Fibroblast of lung (primary cell): Measurements from ENCODE around the gene LMF2. TPM values are rescaled to one million over a fixed set of nuclear protein-coding genes. Genes with fewer than 3 reads are reported as not detected.

ENCODE experiments used
- DNase-seq, 2 donors: peaks; one replicate each; pipeline versions ENCODE4 v3.0.0 to v3.0.0-alpha.2; 2010; ENCODE audit warnings: low read depth in 2 of 2
- H2AFZ ChIP-seq: 2 replicates; pipeline ENCODE4 v1.5.1; 2012; ENCODE audit warnings: low read length, control low read depth, inconsistent platforms
- H3K27ac ChIP-seq: 2 replicates; pipeline ENCODE4 v1.5.1; 2011; ENCODE audit warnings: low read length, control low read depth; ENCODE audit not compliant: insufficient read depth
- H3K27me3 ChIP-seq: 2 replicates; pipeline ENCODE4 v1.5.1; 2011; ENCODE audit warnings: mild to moderate bottlenecking, low read length; ENCODE audit not compliant: control insufficient read depth, insufficient read depth
- H3K36me3 ChIP-seq: 2 replicates; pipeline ENCODE4 v1.5.1; 2011; ENCODE audit warnings: low read length; ENCODE audit not compliant: control insufficient read depth, insufficient read depth
- H3K4me1 ChIP-seq: 2 replicates; pipeline ENCODE4 v1.5.1; 2011; ENCODE audit warnings: low read length; ENCODE audit not compliant: control insufficient read depth, insufficient read depth; ENCODE audit errors: extremely low read depth
- H3K4me2 ChIP-seq: 2 replicates; pipeline ENCODE4 v1.5.1; 2011; ENCODE audit warnings: low read length, control low read depth; ENCODE audit not compliant: insufficient read depth; ENCODE audit errors: extremely low read depth
- H3K4me3 ChIP-seq, 4 experiments: fragments of 200-600 bp in 1 of 4; sonication (generic) in 1 of 4; replicated peaks in 1 of 4; 2 replicates each; pipeline ENCODE4 v1.5.1; 2011 to 2016; ENCODE audit warnings: low read length in 4 of 4, low read depth in 3 of 4, mild to moderate bottlenecking in 3 of 4, control low read depth in 2 of 4, inconsistent platforms in 1 of 4, mixed read lengths in 1 of 4; ENCODE audit not compliant: insufficient read depth in 1 of 4; ENCODE audit errors: control extremely low read depth in 1 of 4
- H3K79me2 ChIP-seq: 2 replicates; pipeline ENCODE4 v1.5.1; 2012; ENCODE audit warnings: mild to moderate bottlenecking, low read length, inconsistent platforms; ENCODE audit not compliant: control insufficient read depth, insufficient read depth
- H3K9ac ChIP-seq: 2 replicates; pipeline ENCODE4 v1.5.1; 2011; ENCODE audit warnings: mild to moderate bottlenecking, low read length, control low read depth; ENCODE audit not compliant: insufficient read depth
- H3K9me3 ChIP-seq: 2 replicates; pipeline ENCODE4 v1.5.1; 2012; ENCODE audit warnings: low read depth, low read length; ENCODE audit not compliant: control insufficient read depth, insufficient read depth
- H4K20me1 ChIP-seq: 2 replicates; pipeline ENCODE4 v1.5.1; 2011; ENCODE audit warnings: low read length; ENCODE audit not compliant: control insufficient read depth, insufficient read depth; ENCODE audit errors: extremely low read depth
- EZH2 ChIP-seq: IDR thresholded peaks from 2 replicates; pipeline ENCODE4 v1.5.1; 2012; ENCODE audit warnings: low read length, control low read depth, mild to moderate bottlenecking; ENCODE audit errors: missing control alignments
- polyA plus RNA-seq, 2 donors: library from polyadenylated mRNA; depleted of rRNA in 1 of 2; stranded (reverse) in 1 of 2; unstranded in 1 of 2; fragments of >200 nt; gene quantifications; 2 replicates each; pipeline ENCODE4 v1.2.1, GENCODE V29; 2011 to 2012; ENCODE audit warnings: missing spikeins in 1 of 2
- total RNA-seq: library from RNA; depleted of rRNA; stranded (reverse); fragments of >200 nt; gene quantifications from 2 replicates; pipeline ENCODE4 v1.2.1, GENCODE V29; 2014
- TF ChIP-seq, protein P1 (sequence below), 2 donors: IDR thresholded peaks in 1 of 2; conservative IDR thresholded peaks in 1 of 2; 1 replicate in 1 of 2; 2 replicates in 1 of 2; pipeline ENCODE4 v1.5.1; 2011 to 2012; ENCODE audit warnings: low read length in 2 of 2, control low read depth in 1 of 2, inconsistent platforms in 1 of 2, low read depth in 1 of 2, mild to moderate bottlenecking in 1 of 2

Gene LMF2
- total and polyA plus RNA-seq, 2 donors (not counting 1 experiment from before 2014, with no cell fraction given), result 25.8 to 37.8 TPM

DNA sequence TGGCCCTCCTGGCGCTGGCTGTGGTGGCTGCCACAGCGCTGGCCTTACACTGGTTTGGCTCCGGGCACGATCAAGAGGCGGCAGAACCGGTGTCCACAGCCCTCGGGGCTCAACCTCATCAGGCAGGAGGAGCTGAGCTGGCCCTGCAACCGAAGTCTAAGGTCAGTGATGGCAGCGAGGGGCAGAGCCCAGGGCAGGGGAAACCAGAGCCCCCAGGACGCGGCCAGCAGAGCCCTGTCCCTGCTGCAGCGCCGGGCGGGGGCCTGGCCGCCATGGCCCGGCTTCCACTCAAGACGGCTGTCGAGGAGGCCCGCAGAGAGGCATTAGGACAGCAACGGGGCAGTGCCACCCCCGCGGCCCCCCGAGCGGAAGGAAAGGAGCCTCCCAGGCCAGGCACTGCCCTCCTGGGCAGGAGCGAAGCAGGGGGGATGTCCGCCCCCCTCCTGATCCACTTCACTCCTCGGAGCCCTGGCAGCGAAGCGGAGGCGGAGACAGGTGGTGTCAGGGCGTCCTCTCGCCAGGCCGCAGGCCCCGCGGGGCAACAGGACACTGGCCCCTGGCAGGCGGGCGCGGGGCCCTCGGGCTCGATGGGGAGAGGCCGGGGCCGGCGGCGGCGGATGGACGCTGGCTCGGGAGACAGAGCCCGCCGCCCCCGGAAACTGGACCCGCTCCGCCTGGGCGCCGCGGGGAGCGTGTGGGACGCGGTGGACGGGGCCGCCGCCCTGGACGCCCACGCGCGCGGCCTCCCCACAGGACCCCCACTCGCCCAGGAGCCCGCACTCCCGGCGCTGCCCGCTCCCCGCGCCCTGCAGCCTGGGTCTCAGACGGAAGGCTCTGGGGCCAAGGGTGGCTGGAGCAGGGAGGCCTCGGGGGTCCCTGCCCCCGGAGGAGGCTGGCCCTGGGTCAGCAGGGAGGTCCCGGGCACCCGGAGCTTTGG lies 39.1 kb upstream of the LMF2 start:
- no peaks in the 10 kb centered on the region for H3K36me3 ChIP-seq
- no peaks in the 10 kb centered on the region for H4K20me1 ChIP-seq
- H3K79me2 ChIP-seq, result no peaks in the 10 kb centered on the region
- no peak for DNase-seq
- peaks cover 27% of the 10 kb centered on the region for H3K27me3 ChIP-seq
- no peak overlapping the region for H3K4me2 ChIP-seq
- no peaks in the 10 kb centered on the region for H3K9me3 ChIP-seq
- no peak overlapping the region for H2AFZ ChIP-seq
- no peak overlapping the region for H3K4me3 ChIP-seq
- peaks cover 2% of the 10 kb centered on the region for H3K4me1 ChIP-seq
- no peak overlapping the region for H3K27ac ChIP-seq
- H3K9ac ChIP-seq, result no peak overlapping the region
- peak; percentile 63 for TF ChIP-seq EZH2
- TF ChIP-seq, protein P1, sequence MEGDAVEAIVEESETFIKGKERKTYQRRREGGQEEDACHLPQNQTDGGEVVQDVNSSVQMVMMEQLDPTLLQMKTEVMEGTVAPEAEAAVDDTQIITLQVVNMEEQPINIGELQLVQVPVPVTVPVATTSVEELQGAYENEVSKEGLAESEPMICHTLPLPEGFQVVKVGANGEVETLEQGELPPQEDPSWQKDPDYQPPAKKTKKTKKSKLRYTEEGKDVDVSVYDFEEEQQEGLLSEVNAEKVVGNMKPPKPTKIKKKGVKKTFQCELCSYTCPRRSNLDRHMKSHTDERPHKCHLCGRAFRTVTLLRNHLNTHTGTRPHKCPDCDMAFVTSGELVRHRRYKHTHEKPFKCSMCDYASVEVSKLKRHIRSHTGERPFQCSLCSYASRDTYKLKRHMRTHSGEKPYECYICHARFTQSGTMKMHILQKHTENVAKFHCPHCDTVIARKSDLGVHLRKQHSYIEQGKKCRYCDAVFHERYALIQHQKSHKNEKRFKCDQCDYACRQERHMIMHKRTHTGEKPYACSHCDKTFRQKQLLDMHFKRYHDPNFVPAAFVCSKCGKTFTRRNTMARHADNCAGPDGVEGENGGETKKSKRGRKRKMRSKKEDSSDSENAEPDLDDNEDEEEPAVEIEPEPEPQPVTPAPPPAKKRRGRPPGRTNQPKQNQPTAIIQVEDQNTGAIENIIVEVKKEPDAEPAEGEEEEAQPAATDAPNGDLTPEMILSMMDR (conservative IDR thresholded peaks at IDR 0.05 in 1 of 2, IDR thresholded peaks at IDR 0.05 in 1 of 2; ENCODE audit: low read depth in 1 of 2, low read length in 2 of 2), result no peak

GRCh38 chr22:50545522-50546325 lies 38.2 kb upstream of the LMF2 start, which contains the start of gene KLHDC7B:
Gene KLHDC7B (plus strand): TSS chr22:50545899. CDS start chr22:50546244, 345 bp downstream.
- Histone ChIP-seq H3K4me3 (no peak within 1 kb of the TSS), H3K27ac (no peak within 1 kb of the TSS), H2AFZ (no peak within 1 kb of the TSS), H3K27me3 (peaks cover 25% of the 10 kb centered on the region), H3K4me2 (no peak within 1 kb of the TSS), H3K79me2 (no peaks in the 10 kb centered on the region), H3K36me3 (no peaks in the 10 kb centered on the region), H3K9me3 (no peaks in the 10 kb centered on the region), H4K20me1 (no peaks in the 10 kb centered on the region), H3K9ac (no peak within 1 kb of the TSS), H3K4me1 (peaks cover 3% of the 10 kb centered on the region)
- peak in 1 of 2 donors; percentile 67 for DNase-seq
- no peak for TF ChIP-seq EZH2
- TF ChIP-seq, protein P1 (conservative IDR thresholded peaks at IDR 0.05 in 1 of 2, IDR thresholded peaks at IDR 0.05 in 1 of 2; ENCODE audit: low read depth in 1 of 2, low read length in 2 of 2), result peak; percentile 16 to 31

- Histone ChIP-seq H3K9ac (no peak overlapping the region), H3K4me3 (no peak overlapping the region), H3K4me1 (peaks cover 3% of the 10 kb centered on the region), H3K4me2 (no peak overlapping the region), H3K27me3 (peaks cover 25% of the 10 kb centered on the region), H3K9me3 (no peaks in the 10 kb centered on the region), H3K79me2 (no peaks in the 10 kb centered on the region), H3K36me3 (no peaks in the 10 kb centered on the region), H4K20me1 (no peaks in the 10 kb centered on the region), H2AFZ (no peak overlapping the region), H3K27ac (no peak overlapping the region)
- no peak for TF ChIP-seq EZH2
- TF ChIP-seq, protein P1 (conservative IDR thresholded peaks at IDR 0.05 in 1 of 2, IDR thresholded peaks at IDR 0.05 in 1 of 2; ENCODE audit: low read depth in 1 of 2, low read length in 2 of 2), result no peak
- DNase-seq, result no peak
Observed at GRCh38 chr22:50544746-50545253, 37.3 kb upstream of the LMF2 start.
